Right atrium auricular region (tissue), 2 donors: ENCODE data around the gene DCAF16. TPM values are rescaled to one million over a fixed set of nuclear protein-coding genes. Genes with fewer than 3 reads are reported as not detected.

ENCODE experiments used
- DNase-seq: peaks from one replicate; pipeline ENCODE4 v3.0.0-alpha.2; 2019; ENCODE audit warnings: low spot score
- H3K27ac ChIP-seq, 2 donors: fragments of 200-600 bp; sonication (generic); 1 replicate in 1 of 2; 2 replicates in 1 of 2; pipeline ENCODE4 v1.5.1; 2016 to 2019
- H3K27me3 ChIP-seq, 2 donors: fragments of 200-600 bp; sonication (generic); one replicate each; pipeline versions ENCODE4 v1.5.1 to v1.6.0; 2017 to 2019
- H3K36me3 ChIP-seq: fragments of 200-600 bp; sonication (generic); one replicate; pipeline ENCODE4 v1.5.1; 2016
- H3K4me1 ChIP-seq, 2 donors: fragments of 200-600 bp; sonication (generic); one replicate each; pipeline versions ENCODE4 v1.5.1 to v1.6.0; 2017 to 2019
- H3K4me3 ChIP-seq, 2 donors: fragments of 200-600 bp; sonication (generic); 1 replicate in 1 of 2; 2 replicates in 1 of 2; pipeline ENCODE4 v1.5.1; 2017 to 2019; ENCODE audit warnings: mild to moderate bottlenecking in 1 of 2, moderate library complexity in 1 of 2
- H3K9me3 ChIP-seq, 2 donors: fragments of 200-600 bp; sonication (generic); one replicate each; pipeline ENCODE4 v1.5.1; 2019
- CTCF ChIP-seq, 2 donors: fragments of 200-600 bp; sonication (generic); IDR thresholded peaks; one replicate each; pipeline ENCODE4 v1.5.1; 2019; ENCODE audit warnings: antibody characterized with exemption in 2 of 2
- total RNA-seq, 2 donors: library from RNA; depleted of rRNA; stranded (reverse); fragments of >200 nt; gene quantifications; one replicate each; pipeline ENCODE4 v1.1.0, GENCODE V29; 2016

The DCAF16 gene
- total RNA-seq, 2 donors from 2014 or later = 15.1 to 24.7 TPM

- no peak for TF ChIP-seq CTCF (IDR thresholded peaks at IDR 0.05)
- no peaks in the 10 kb centered on the region for H3K9me3 ChIP-seq
- no peak overlapping the region for H3K4me3 ChIP-seq
- no peak for DNase-seq
- no peaks in the 10 kb centered on the region for H3K27me3 ChIP-seq
- H3K36me3 ChIP-seq = no peaks in the 10 kb centered on the region
- H3K27ac ChIP-seq = no peak overlapping the region
- H3K4me1 ChIP-seq = no peaks in the 10 kb centered on the region
These were observed 21.6 kb downstream of the DCAF16 start for GRCh38 chr4:17788956-17789355.

- H3K27ac ChIP-seq = no peak overlapping the region
- no peaks in the 10 kb centered on the region for H3K36me3 ChIP-seq
- no peak for TF ChIP-seq CTCF (IDR thresholded peaks at IDR 0.05)
- H3K4me3 ChIP-seq = no peak overlapping the region
- H3K9me3 ChIP-seq = no peaks in the 10 kb centered on the region
- H3K4me1 ChIP-seq = no peaks in the 10 kb centered on the region
- DNase-seq = no peak
- H3K27me3 ChIP-seq = no peaks in the 10 kb centered on the region
These were observed 23.2 kb downstream of the DCAF16 start for GRCh38 chr4:17787315-17787714.

GRCh38 chr4:17786567-17786966 is 24.0 kb downstream of the DCAF16 start:
- H3K4me1 ChIP-seq = peaks cover 0 to 6% of the 10 kb centered on the region in 2 donors
- H3K27me3 ChIP-seq = no peaks in the 10 kb centered on the region
- TF ChIP-seq CTCF (IDR thresholded peaks at IDR 0.05) = no peak
- no peak for DNase-seq
- H3K36me3 ChIP-seq = no peaks in the 10 kb centered on the region
- no peak overlapping the region for H3K27ac ChIP-seq
- no peaks in the 10 kb centered on the region for H3K9me3 ChIP-seq
- no peak overlapping the region for H3K4me3 ChIP-seq

GRCh38 chr4:17785858-17786257 is 24.7 kb downstream of the DCAF16 start:
- Histone ChIP-seq H3K9me3 (no peaks in the 10 kb centered on the region), H3K36me3 (no peaks in the 10 kb centered on the region), H3K27me3 (no peaks in the 10 kb centered on the region), H3K27ac (no peak overlapping the region), H3K4me1 (peaks cover 0 to 13% of the 10 kb centered on the region in 2 donors), H3K4me3 (no peak overlapping the region)
- DNase-seq = no peak
- no peak for TF ChIP-seq CTCF (IDR thresholded peaks at IDR 0.05)

- no peak for DNase-seq
- H3K4me1 ChIP-seq = peaks cover 0 to 20% of the 10 kb centered on the region in 2 donors
- H3K27me3 ChIP-seq = no peaks in the 10 kb centered on the region
These were observed 29.0 kb downstream of the DCAF16 start, which contains the start of gene FAM184B for GRCh38 chr4:17781300-17782287. Gene FAM184B, minus strand, starts transcription at chr4:17781621. Its CDS starts 322 bp downstream, at chr4:17781299.

More at GRCh38 chr4:17781300-17782287, 29.0 kb downstream of the DCAF16 start, which contains the start of gene FAM184B:
- Histone ChIP-seq H3K4me3 (peak within 1 kb of the TSS; percentile 22 to 48), H3K27ac (no peak within 1 kb of the TSS), H3K9me3 (no peaks in the 10 kb centered on the region), H3K36me3 (no peaks in the 10 kb centered on the region)
- TF ChIP-seq CTCF (IDR thresholded peaks at IDR 0.05) = no peak
